Measurements from ENCODE around the gene GAREM1.

DNA sequence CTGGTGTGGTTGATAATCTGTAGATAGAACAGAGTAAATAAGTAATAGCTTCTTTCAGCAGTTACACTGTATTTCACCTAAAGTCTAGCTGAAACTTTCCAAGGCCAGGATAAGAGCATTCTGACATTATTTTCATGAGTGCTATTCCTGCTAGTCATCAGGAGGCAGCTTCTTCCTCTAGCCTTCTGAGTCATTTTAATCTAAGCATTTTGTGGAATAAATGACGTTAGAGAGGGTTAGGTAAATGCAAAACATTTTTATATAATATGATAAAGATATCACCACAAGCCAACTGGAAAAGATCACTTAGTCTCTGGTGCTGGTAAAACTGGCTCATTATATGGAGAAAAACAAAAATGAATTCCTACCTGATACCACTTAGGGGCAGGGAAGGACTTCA is 142.3 kb downstream of the GAREM1 start:
- TF ChIP-seq, protein P1, sequence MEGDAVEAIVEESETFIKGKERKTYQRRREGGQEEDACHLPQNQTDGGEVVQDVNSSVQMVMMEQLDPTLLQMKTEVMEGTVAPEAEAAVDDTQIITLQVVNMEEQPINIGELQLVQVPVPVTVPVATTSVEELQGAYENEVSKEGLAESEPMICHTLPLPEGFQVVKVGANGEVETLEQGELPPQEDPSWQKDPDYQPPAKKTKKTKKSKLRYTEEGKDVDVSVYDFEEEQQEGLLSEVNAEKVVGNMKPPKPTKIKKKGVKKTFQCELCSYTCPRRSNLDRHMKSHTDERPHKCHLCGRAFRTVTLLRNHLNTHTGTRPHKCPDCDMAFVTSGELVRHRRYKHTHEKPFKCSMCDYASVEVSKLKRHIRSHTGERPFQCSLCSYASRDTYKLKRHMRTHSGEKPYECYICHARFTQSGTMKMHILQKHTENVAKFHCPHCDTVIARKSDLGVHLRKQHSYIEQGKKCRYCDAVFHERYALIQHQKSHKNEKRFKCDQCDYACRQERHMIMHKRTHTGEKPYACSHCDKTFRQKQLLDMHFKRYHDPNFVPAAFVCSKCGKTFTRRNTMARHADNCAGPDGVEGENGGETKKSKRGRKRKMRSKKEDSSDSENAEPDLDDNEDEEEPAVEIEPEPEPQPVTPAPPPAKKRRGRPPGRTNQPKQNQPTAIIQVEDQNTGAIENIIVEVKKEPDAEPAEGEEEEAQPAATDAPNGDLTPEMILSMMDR (conservative IDR thresholded peaks at IDR 0.05), result no peak
- no peak for TF ChIP-seq ZFX (IDR thresholded peaks at IDR 0.05)
